Measurements from ENCODE around the gene CACNB3.

The CACNB3 gene

DNA sequence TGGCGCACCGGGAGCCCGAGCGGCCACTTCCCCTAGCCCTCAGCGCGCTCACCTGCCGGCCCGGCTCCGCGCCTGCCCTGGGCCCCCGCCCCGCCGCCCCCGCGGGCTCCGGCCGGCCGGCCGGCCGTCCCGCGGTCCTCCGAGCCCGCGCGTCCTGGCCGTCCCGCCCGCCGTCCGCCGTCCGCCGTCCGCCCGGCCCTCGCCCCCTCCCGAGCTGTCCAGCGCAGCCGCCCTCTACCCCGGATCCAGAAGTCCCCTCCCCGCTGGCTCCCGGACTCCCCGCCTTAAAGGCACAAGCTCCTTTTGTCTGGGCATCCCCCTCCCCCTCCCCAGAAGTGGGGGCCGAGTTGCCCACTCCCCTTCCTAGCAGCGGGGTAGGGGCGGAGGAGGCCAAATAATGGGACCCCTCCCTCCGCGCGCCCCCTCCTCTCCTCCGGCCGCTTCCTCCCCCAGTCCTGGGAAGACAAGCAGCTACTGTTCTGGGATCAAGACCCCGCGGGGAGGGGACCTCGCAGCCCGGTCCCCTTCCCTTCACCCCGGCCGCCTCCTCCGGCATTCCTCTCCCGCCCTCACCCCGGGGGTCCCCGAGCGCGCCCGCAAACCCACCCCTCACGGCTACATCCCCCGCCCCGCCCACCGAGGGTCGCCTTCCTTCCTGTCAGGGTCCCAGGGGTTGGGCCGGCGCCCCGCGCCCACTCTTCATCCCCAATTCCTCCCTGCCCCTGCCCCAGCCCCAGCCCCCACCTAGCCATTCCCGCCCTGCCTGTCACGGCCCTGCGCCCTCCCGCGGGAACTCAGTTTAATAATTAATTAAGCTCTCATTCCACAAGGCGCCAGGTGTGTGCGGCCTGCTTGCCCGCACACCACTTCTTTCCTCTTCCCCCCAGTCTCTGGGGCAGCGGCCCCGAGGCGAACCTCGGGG lies 29.2 kb upstream of the CACNB3 start, which contains the start of gene ADCY6:
Gene ADCY6 (minus strand): TSS at position 236 of the 922 bp plus-strand sequence. CDS start 5,655 bp downstream, outside the sequence.
- DNase-seq (ENCODE audit: low spot score): no peak

DNA sequence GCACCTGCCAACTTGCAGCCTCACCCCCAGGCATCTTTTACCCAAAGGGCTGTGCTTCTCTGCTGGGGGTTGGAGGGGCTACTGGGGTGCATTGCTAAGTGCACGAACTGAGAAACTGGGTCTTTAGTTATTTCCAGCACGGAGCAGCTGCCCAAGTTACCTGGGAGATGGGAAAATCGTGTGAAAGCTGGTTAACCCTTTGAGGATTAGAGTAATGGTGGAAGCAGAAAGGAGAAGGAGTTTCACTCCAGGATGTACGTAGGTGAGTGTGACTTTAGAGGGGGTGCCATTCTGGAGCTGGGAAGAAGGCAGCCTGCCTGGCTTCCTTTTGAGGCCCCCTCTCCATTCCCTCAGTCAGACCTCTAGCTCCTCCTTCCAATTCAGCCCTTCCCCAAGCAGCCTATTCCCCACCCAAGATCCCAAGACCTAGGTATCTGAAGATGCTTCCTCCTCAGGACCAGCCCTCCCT lies 28.4 kb upstream of the CACNB3 start:
- no peak for DNase-seq (ENCODE audit: low spot score)

DNA sequence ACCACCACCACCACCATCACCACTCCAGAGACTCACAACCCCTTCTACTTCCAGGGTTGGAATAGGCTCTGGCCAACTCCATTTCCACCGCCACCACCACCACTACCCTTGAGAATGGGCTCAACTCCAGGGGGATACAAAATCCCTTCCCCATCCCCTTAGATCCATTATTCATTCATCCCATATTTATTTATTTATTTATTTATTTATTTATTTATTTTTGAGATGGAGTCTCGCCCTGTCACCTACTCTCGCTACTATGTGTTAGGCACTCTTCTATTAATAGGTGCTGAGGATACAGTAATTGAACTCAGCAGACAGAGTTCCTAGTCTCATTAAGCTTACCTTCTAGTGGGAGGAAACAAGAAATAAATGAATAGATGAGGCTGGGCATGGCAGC lies 24.6 kb upstream of the CACNB3 start:
- no peak for DNase-seq (ENCODE audit: low spot score)

DNA sequence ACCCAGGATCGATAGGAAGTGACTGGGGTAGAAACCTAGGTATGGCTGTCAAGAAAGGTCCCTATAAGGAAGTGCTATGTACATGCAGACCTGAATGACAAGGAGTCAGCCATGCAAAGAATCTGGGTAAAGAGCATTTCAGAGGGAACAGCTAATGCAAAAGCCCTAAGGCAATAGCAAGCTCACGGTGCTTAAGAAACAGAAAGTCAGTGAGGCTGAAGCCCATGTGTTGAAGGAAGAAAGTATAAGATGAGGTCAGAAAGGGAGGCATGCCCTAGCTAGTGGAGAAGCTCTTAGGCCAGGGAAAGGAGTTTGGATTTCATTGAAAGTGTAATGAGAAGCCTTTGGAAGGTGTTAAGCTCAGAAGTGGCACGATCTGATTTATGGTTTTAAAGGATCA lies 23.4 kb upstream of the CACNB3 start:
- no peak for DNase-seq (ENCODE audit: low spot score)

DNA sequence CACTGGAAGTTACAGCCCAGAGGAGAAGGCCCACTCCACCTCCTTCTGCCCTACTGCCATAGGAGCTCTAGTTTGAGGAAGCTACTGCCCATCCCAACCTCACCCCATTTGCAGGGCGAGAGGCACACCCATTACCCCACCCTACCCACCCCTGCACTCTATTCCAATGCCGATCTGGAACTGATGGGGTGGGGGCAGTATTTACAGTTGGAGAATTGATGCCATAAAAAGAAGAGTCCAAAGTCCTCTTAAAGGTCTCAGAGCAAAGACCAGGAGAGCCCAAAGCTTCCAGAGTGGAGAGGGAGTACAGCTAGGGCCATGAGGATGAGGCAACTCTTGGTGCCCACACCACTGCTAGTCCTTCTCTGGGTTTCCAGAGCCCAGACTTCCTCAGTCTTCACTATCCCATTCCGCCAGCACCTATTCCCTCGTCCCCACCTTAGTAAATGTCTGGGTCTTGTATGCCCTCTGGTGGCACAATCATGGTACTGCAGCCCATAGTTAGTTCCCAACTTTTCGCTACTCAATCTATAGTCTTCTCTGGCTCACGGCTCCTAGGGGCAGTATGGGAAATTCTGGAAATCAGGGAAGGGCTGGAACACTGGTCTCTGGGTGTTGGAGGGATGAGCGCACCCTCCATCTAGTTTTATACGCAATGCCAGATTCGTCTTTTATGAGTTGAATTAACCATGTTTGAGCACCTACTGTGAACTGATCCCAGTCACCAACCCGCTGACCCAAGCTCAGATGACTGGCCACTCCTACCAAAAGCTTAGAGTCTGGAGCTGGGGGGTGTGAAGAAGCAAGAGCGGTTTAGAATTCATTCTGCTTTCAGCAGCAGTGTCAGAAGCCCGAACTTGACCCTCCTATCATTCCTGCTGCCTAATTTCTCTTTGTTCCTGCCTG lies 22.5 kb upstream of the CACNB3 start:
- DNase-seq (ENCODE audit: low spot score): peak; percentile 69

DNA sequence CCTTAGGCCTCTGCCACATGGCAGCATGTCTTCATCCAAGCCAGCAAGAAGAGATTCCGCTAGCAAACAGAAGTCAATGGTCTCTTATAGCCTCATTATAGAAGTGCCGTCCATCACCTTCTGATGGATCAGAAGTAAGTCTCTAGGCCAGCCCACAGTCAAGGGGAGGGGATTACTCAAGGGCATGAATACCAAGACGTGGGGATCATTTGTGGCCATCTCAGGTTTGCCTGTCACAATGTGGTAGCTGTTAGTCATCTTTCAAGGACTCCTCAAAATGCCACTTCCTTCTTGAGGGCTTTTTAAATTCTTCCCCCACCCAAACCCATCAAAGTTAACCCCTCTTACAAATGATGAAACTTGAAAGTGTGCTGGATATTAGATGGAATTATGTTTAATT lies 21.3 kb upstream of the CACNB3 start:
- no peak for DNase-seq (ENCODE audit: low spot score)

DNA sequence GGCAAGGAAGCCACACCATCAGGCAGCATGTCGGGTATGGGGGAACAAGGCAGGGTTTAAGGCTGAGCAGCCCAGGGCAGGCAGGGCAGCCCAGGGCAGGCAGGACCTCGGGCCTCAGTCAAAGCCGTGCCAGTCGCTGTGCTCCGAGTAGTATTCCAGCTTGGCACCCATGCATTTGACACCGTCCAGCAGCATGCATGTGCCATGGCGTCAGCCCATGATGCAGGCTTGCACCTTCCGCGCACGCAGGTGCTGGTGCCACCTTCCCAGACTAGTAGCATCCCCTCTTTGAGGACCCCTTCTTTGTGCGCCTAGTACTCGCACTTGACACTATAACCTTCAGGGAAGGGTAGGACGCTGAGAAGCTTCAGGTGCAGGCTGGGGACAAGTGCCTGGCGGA lies 17.8 kb upstream of the CACNB3 start:
- no peak for DNase-seq (ENCODE audit: low spot score)

DNA sequence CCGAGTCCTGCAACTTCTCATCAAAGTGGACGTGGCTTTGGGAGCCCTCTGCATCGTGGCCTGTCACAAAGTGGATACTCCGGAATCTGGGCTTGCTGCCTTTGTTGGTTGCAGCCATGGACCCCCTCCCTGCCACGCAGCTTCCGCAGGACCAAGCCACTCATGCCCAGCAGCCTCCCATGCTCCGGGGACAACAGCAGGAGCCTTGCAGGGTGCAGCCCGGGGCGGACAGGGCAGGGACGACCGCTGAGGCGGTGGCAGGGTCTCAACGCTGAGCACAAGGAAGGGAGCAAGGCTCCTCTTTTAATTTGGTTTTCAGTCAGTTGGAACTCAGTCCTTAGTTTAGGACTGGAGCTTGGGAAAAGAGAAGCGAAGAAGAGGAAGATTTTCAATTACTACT lies 17.3 kb upstream of the CACNB3 start:
- DNase-seq (ENCODE audit: low spot score): no peak

DNA sequence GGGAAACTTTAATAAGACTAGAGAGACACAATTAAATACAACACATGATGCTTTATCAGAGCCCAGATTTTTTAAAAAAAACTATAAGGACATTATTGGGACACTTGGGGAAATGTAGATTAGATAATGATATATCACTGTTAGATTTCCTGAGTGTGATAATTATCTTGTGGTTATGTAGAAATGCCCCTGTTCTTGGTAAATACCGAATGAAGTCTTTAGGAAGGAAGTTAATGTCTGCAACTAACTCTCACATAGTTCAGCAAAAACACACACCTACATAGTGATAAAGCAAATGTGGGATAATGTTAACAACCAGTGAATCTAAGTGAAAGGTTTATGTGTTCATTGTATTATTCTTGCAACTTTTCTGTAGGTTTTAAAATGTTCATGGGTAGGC lies 14.6 kb upstream of the CACNB3 start:
- no peak for DNase-seq (ENCODE audit: low spot score)

DNA sequence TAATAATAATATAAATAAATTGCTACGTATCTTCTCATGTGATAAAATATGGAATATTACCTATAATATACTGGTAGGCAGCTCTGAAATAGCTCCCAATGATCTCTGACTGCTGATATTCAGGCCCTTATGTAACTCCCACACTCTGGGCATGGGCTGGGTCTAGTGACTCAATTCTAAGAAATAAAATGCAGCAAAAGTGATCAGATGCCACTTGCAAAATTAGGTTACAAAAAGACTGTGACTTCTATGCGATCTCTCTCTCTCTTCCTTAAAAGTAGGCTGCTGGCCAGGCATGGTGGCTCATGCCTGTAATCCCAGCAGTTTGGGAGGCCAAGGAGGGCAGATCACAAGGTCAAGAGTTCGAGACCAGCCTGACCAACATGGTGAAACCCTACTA lies 10.3 kb upstream of the CACNB3 start:
- DNase-seq (ENCODE audit: low spot score): no peak

DNA sequence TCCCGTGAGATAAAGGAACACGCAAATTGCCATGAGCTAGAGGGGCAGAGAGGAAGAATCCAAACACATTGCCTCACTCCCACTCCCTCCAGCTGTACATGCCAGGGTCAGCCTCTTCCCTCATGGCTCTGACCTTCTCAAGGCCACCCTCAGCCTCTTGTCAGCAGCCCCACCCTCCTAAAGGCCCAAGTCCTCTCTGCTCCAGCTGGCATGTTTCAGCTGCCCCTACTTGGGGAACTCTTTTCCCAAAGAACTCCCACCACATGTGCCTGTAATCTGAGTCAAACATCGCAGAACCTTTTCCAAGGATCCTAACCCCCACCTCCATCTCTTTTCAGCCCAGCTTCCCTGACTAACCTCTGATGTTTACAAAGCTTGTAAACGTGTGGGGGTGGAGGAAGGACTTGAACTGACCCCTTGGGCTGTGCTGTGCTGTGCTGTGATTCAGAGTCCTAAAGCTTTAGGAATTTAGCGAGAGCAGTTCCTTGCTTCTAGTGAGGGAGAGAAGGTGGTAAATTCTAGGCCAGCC lies 7.3 kb upstream of the CACNB3 start:
- DNase-seq (ENCODE audit: low spot score): no peak

DNA sequence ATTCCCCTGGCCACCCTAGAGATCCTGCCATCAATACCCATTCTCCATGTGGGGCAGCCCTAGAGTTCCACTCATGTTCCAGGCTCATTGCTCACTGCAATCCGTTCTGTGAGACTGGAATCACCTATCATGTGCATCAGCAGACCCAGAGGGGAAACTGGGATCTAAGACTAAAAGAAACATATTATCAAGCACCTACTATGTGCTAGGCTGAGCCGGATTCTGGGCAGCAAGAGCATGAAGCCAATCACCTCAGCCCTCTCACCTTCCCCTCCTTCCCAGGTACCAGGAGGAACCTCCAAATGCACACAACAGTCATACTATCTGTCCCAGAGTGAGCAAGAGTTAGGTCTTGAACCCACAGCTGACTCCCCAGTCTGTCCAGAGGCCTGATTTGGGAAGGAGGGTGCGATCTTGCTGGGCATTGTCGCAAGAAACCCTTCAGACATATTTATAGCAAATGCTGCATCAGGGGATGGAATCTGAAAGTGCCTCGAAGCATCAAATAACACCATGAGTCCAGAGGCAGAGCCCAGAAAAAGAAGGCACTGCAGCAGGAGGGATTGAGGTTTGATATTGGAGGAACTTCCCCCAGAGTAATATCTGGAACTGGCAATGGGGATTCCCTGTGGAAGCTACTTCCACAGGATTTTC lies 6.7 kb upstream of the CACNB3 start:
- no peak for DNase-seq (ENCODE audit: low spot score)

DNA sequence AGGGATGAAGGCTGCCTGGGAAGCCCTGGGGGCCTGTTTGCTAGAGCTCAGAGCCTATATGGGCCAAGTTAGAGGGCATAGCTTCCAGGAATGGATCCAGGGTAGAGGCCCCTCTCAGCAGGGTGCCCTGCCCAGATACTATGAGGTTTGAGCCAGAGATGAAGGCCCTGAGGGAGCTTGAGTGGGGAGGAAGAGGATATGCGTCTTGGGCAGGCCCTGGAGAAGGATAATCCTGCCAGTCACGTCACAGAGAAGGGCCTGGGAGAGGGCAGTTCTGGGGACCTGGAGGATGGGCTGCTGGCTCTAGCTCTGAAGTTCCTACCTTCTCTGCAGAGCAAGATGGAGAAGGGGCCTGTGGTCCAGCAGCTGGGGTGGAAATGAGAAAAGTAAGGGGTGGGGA lies 5.9 kb upstream of the CACNB3 start:
- no peak for DNase-seq (ENCODE audit: low spot score)

DNA sequence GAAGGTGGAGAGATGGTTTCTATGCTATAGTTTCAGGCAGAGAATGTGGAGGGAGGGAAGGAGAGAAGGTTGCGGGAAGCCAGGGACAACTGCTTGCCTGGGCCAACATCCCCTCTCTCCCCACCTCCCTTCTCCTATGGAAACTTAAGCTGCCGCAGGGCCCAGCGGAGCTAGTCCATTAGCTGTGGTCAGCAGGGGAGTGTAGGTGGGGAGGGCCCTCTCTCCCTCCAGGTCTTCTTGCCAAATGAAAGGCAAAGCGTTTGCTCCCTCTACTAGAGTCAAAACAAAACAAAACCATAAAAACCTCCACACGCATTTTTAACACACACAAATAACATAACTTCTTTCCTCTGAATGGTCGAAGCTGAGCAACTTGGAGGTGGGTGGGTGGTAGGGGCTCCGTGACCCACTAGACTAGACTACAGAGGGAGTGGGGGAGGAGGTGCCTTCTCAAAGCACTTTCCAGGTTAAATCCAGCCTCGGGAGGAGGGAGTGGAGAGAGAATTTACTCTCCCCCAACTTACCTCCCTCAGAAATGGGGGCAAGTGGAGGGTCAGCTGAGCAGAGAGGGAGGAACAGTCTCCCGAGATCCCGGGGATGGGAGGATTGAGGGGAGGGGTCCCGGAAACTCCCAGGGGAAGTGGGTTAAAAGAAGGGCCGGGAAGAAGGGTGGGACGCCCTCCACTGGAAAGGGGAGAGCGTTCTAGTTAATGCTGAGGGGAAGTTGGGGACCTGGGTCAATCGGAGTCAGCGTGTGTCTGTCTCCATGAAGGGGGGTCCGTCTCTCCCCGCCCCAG lies 4.6 kb upstream of the CACNB3 start:
- DNase-seq (ENCODE audit: low spot score): no peak

DNA sequence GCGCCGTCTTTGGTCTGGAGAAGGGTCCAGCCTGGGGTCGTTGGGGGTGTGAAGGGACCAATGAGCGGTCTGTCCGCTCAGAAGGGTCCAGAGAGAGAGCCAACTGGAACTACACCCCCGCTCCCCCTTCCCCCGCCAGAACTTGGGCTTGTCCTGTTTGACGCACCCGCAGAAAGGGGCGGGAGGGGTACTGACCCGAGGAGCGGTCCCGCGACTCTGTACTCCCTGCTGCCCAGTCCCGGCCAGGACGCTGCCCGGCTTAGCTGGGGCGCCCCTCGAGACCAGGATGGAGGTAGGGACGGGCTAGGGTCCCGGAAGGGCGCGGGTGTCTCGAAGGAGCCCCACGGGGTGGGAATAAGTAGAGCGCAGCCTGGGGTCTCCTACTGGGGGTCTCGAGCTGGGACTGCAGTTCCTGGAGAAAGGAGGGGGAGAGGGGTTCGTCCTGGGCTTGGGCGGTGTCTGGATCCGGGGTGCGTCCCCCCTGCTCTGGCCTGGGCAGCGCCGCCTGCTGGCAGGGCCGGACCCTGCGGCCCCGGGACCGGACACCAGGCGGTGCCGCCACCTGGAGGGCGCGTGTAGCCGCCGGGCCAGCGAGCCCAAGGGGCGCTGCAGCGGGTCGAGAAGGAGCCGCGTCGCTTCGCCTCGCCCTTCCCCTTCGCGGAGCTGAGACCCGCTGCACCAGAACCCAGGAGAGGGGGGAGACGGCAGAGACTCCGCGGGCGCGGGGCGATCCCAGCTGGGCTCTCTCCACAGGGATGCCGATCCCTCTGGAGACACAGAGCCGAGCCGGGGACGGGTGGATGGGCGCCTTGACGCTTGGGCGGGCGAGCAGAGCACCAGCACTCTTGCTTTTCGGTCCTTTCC lies 3.8 kb upstream of the CACNB3 start:
- peak; percentile 69 for DNase-seq (ENCODE audit: low spot score)

DNA sequence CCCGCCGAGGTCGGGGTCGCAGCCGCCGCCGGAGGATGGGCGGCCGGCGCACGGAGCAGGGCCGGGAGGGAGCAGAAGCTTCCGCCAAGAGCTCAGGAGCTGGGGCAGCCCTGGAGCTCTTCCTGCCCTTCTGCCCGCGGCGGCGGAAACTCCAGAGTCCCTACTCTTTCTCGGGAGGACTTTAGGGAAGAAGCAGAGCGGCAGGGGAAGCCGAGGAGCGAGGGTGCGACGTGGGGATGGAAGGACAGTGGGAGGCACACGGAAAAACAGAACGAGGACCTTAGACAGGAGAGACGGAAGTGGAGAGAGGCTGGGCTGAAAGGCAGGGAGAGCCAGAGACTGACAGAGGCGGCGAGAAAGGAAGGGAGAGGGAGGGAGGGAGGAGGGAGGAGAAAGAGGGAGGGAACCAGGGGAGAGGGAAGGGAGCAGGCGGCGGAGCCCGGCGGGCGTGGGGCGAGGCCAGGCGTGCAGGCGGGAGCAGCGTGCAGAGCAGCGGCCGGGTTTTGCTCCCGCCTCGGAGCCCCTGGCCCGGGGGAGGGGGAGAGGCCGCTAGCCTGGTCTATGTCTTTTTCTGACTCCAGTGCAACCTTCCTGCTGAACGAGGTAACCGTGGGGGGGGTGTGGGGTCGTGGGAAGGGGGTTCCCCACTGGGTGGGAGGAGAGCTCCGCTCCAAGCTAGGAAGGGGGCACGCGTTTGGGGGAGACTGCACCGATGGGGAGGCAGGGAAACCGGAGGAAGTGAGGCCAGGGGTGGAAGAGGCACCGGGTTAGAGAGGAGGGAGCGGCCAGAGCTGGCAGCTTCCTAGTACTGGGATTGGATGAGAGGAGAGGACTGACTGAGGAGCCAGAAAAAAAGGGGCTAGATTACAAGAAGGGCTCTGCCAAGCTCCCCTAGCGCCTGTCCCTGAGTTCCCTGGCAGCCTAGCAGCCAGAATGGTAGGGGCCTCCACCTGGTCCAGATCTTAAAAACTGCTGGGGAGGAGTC lies 2.9 kb upstream of the CACNB3 start:
- DNase-seq (ENCODE audit: low spot score): peak; percentile 18

DNA sequence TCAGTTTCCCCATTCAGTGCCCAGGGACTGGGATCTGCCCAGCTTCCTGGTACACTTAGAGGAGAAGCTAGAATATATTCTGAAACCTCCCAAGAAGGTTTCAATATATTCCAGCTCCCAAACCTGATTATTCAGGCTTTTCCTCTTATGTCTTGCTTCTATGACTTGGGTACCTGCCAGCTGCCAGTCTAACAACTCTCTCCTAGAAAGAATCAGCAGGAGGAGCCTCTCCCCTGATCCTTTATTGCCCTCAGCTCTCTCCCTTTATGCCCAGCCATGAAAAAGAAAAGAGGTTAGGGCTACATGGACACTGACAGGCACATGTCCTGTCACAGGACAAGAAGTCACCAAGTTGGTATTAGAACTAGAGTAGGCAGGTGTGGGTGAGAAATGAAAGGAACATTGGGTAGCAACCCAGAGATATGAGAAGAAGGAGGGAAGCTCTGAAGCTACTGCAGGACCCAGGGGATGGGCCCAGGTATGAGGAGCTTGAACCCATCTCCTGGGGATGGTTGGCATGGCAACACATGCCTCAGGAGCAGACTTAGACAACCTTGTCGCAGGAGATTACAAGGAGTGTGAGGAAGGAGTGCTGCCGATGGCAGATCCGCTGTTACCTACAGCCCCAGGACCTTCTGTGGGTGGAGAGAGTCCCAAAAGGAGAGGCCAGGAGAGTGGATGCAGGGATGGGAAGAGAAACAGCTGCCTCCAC lies 2.0 kb upstream of the CACNB3 start:
- DNase-seq (ENCODE audit: low spot score): no peak
